Measurements from ENCODE around the gene PPP1CA.

GRCh38 chr11:67439321-67440228, 37.9 kb upstream of the PPP1CA start:
- TF ChIP-seq CTCF (IDR thresholded peaks at IDR 0.05; ENCODE audit: low read depth, low read length, missing input control) (no peak), JUND (IDR thresholded peaks at IDR 0.05) (no peak), HNF4A (conservative IDR thresholded peaks at IDR 0.05) (no peak), ATF3 (IDR thresholded peaks at IDR 0.05) (no peak), REST (IDR thresholded peaks at IDR 0.05) (no peak), SP1 (IDR thresholded peaks at IDR 0.05) (no peak), TAF1 (conservative IDR thresholded peaks at IDR 0.05) (no peak)

Data from liver (tissue), 3 donors.